Testis (tissue), 2 donors: ENCODE measurements around the gene HID1.

Source experiments
- POLR2A ChIP-seq: fragments of 450-650 bp; IDR thresholded peaks from one replicate; pipeline ENCODE4 v1.6.1; 2017; ENCODE audit warnings: antibody characterized with exemption, mild to moderate bottlenecking, moderate library complexity
- TF ChIP-seq, protein P1 (sequence below), 3 experiments: fragments of 450-650 bp in 2 of 3; fragments of 200-600 bp in 1 of 3; sonication (generic) in 1 of 3; IDR thresholded peaks; one replicate each; pipeline ENCODE4 v1.5.1; 2016 to 2019; ENCODE audit warnings: antibody characterized with exemption in 3 of 3, mild to moderate bottlenecking in 2 of 3, moderate library complexity in 1 of 3

DNA sequence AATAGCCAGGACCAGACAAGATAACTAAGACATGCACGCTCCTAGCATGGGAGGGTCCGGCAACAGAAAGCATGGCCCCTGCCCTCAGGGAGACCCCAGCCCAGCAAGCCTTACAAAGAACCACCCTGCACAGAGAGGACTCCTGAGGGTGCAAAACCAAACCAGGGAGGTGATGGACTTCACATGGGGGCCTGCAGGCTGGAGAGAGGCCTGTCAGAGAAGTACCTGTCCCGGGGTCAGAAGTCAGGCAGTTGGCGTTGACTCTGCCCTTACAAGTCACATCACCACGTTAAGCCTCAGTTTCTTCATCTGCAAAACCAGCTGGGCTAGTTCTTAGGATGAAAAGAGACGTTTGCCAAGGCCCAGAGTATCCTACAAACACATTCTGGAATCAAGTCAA is 43.8 kb downstream of the HID1 start:
- TF ChIP-seq, protein P1, sequence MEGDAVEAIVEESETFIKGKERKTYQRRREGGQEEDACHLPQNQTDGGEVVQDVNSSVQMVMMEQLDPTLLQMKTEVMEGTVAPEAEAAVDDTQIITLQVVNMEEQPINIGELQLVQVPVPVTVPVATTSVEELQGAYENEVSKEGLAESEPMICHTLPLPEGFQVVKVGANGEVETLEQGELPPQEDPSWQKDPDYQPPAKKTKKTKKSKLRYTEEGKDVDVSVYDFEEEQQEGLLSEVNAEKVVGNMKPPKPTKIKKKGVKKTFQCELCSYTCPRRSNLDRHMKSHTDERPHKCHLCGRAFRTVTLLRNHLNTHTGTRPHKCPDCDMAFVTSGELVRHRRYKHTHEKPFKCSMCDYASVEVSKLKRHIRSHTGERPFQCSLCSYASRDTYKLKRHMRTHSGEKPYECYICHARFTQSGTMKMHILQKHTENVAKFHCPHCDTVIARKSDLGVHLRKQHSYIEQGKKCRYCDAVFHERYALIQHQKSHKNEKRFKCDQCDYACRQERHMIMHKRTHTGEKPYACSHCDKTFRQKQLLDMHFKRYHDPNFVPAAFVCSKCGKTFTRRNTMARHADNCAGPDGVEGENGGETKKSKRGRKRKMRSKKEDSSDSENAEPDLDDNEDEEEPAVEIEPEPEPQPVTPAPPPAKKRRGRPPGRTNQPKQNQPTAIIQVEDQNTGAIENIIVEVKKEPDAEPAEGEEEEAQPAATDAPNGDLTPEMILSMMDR (IDR thresholded peaks at IDR 0.05) = no peak
- no peak for TF ChIP-seq POLR2A
